HL-60 (cell line): Measurements from ENCODE around the gene AGBL4.

Experiments used
- DNase-seq, 2 experiments: peaks; one replicate each; pipeline ENCODE4 v3.0.0-alpha.2; 2010 to 2020; ENCODE audit warnings: low read depth in 1 of 2, low spot score in 1 of 2
- H3K27ac ChIP-seq: fragments of 250-450 bp; sonication (Bioruptor Pico); replicated peaks from 2 replicates; pipeline ENCODE4 v1.5.1; 2020; ENCODE audit warnings: mild to moderate bottlenecking, moderate library complexity
- H3K27me3 ChIP-seq: fragments of 250-450 bp; sonication (Bioruptor Pico); 2 replicates; pipeline ENCODE4 v1.5.1; 2021; ENCODE audit warnings: mild to moderate bottlenecking, moderate library complexity; ENCODE audit not compliant: insufficient read depth, poor library complexity, severe bottlenecking
- H3K4me3 ChIP-seq: replicated peaks from 2 replicates; pipeline ENCODE4 v1.5.1; 2011; ENCODE audit warnings: mild to moderate bottlenecking, control low read depth, low read length; ENCODE audit not compliant: insufficient read depth
- CTCF ChIP-seq: IDR thresholded peaks from one replicate; pipeline ENCODE4 v1.5.1; 2011; ENCODE audit warnings: low read length, control low read depth, inconsistent platforms; ENCODE audit not compliant: insufficient read depth
- GABPA ChIP-seq: IDR thresholded peaks from 2 replicates; pipeline ENCODE4 v1.6.1; 2012; ENCODE audit warnings: low read depth
- POLR2AphosphoS5 ChIP-seq: IDR thresholded peaks from 2 replicates; pipeline ENCODE4 v1.6.1; 2012; ENCODE audit warnings: low read depth
- REST ChIP-seq: IDR thresholded peaks from 2 replicates; pipeline ENCODE4 v1.6.1; 2012; ENCODE audit warnings: low read depth; ENCODE audit not compliant: insufficient replicate concordance
- SPI1 ChIP-seq: IDR thresholded peaks from 2 replicates; pipeline ENCODE4 v1.6.1; 2012; ENCODE audit warnings: low read depth, mild to moderate bottlenecking, borderline replicate concordance

AGBL4 gene

GRCh38 chr1:48560577-48560976 is 1463.2 kb downstream of the AGBL4 start:
- DNase-seq = no peak
- H3K27ac ChIP-seq = no peak overlapping the region
- no peak overlapping the region for H3K4me3 ChIP-seq
- H3K27me3 ChIP-seq = no peaks in the 10 kb centered on the region
- TF ChIP-seq GABPA = no peak
- TF ChIP-seq CTCF = no peak
- TF ChIP-seq POLR2AphosphoS5 = no peak
- no peak for TF ChIP-seq SPI1
- no peak for TF ChIP-seq REST

- TF ChIP-seq CTCF (no peak), REST (no peak), GABPA (no peak), POLR2AphosphoS5 (no peak), SPI1 (no peak)
- H3K27me3 ChIP-seq = no peaks in the 10 kb centered on the region
- DNase-seq = no peak
Observed at GRCh38 chr1:48560116-48560515, 1463.6 kb downstream of the AGBL4 start.

GRCh38 chr1:48558366-48558765 is 1465.4 kb downstream of the AGBL4 start:
- no peak for DNase-seq
- H3K27me3 ChIP-seq = no peaks in the 10 kb centered on the region
- H3K4me3 ChIP-seq = no peak overlapping the region
- no peak overlapping the region for H3K27ac ChIP-seq
- no peak for TF ChIP-seq GABPA
- TF ChIP-seq POLR2AphosphoS5 = no peak
- no peak for TF ChIP-seq SPI1
- no peak for TF ChIP-seq REST
- TF ChIP-seq CTCF = no peak

More at GRCh38 chr1:48560116-48560515, 1463.6 kb downstream of the AGBL4 start:
- Histone ChIP-seq H3K4me3 (no peak overlapping the region), H3K27ac (no peak overlapping the region)
